Inflammatory macrophage treated with lipopolysaccharide for 1 hour (primary cell): ENCODE data around the gene CYP4X1.
"Not testable (repeated sequence)": the region's sequence is repeated elsewhere in the genome, so short reads cannot be mapped to it uniquely, and the experiment has no call there.

Source experiments
- DNase-seq, 2 donors: peaks; one replicate each; pipeline ENCODE4 v3.0.0-alpha.2; 2020 to 2022

The CYP4X1 gene

GRCh38 chr1:47023268-47024140 is at the start of gene CYP4X1:
TSS of gene CYP4X1 (plus strand) at chr1:47023669. CDS start at chr1:47023818, 149 bp downstream.
- DNase-seq, result no peak

GRCh38 chr1:46983166-46983829 is 40.2 kb upstream of the CYP4X1 start:
- no peak for DNase-seq

- DNase-seq, result no peak
Observed at GRCh38 chr1:46983830-46984586, 39.5 kb upstream of the CYP4X1 start.

GRCh38 chr1:46990541-46990940 is 32.9 kb upstream of the CYP4X1 start:
- DNase-seq, result not testable (repeated sequence)

- no peak for DNase-seq
Observed at GRCh38 chr1:46991083-46991923, 32.2 kb upstream of the CYP4X1 start.

- peak in 1 of 2 donors; percentile 1 for DNase-seq
Observed at GRCh38 chr1:46996659-46997281, 26.7 kb upstream of the CYP4X1 start.

- peak in 1 of 2 donors; percentile 5 for DNase-seq
Observed at GRCh38 chr1:47002211-47002610, 21.3 kb upstream of the CYP4X1 start.

- DNase-seq, result no peak
Observed at GRCh38 chr1:47003896-47004403, 19.5 kb upstream of the CYP4X1 start.

- not testable (repeated sequence) for DNase-seq
Observed at GRCh38 chr1:47006437-47006836, 17.0 kb upstream of the CYP4X1 start.

GRCh38 chr1:47013293-47013692 is 10.2 kb upstream of the CYP4X1 start:
- no peak for DNase-seq

- no peak for DNase-seq
Observed at GRCh38 chr1:47021070-47021469, 2.4 kb upstream of the CYP4X1 start.

GRCh38 chr1:47024141-47024801 is 802 bp downstream of the CYP4X1 start:
- no peak for DNase-seq

- DNase-seq, result no peak
Observed at GRCh38 chr1:47030170-47030805, 6.8 kb downstream of the CYP4X1 start.

GRCh38 chr1:47031059-47031458 is 7.6 kb downstream of the CYP4X1 start:
- no peak for DNase-seq

- DNase-seq, result no peak
Observed at GRCh38 chr1:47031585-47031984, 8.1 kb downstream of the CYP4X1 start.

GRCh38 chr1:47036764-47037163 is 13.3 kb downstream of the CYP4X1 start:
- DNase-seq, result no peak

GRCh38 chr1:47059376-47059775 is 35.9 kb downstream of the CYP4X1 start:
- DNase-seq, result no peak

GRCh38 chr1:47067097-47067594 is 43.7 kb downstream of the CYP4X1 start, which contains the start of gene CYP4Z1:
TSS of gene CYP4Z1 (plus strand) at chr1:47067231. CDS start at chr1:47067491, 260 bp downstream.
- no peak for DNase-seq

GRCh38 chr1:47069080-47069479 is 45.6 kb downstream of the CYP4X1 start:
- not testable (repeated sequence) for DNase-seq

GRCh38 chr1:47069509-47069908 is 46.0 kb downstream of the CYP4X1 start:
- not testable (repeated sequence) for DNase-seq
